ENCODE data around the gene PROM2.

- TF ChIP-seq CTCF (conservative IDR thresholded peaks at IDR 0.05; ENCODE audit: low read depth in 2 of 2), result no peak
- no peak for TF ChIP-seq POLR2AphosphoS5 (IDR thresholded peaks at IDR 0.05; ENCODE audit: low read depth)
Observed at GRCh38 chr2:95273566-95274290, 521 bp upstream of the PROM2 start.

All from GM23338 (cell line).